Urinary bladder (tissue), 4 donors: ENCODE data around the gene TUB. TPM values are rescaled to one million over a fixed set of nuclear protein-coding genes. Genes with fewer than 3 reads are reported as not detected.
A peak's percentile ranks its signal among the peaks of the same experiment; 100 is the strongest.

Experiments
- DNase-seq: peaks from one replicate; pipeline ENCODE4 v3.0.0-alpha.2; 2015; ENCODE audit errors: extremely low spot score
- H3K27ac ChIP-seq: one replicate; pipeline ENCODE4 v1.5.1; 2013; ENCODE audit warnings: low read depth, mild to moderate bottlenecking, moderate library complexity
- H3K36me3 ChIP-seq: one replicate; pipeline ENCODE4 v1.6.1; 2013; ENCODE audit warnings: mild to moderate bottlenecking, moderate library complexity; ENCODE audit not compliant: insufficient read depth
- H3K4me1 ChIP-seq: one replicate; pipeline ENCODE4 v1.6.1; 2013; ENCODE audit warnings: mild to moderate bottlenecking, moderate library complexity; ENCODE audit not compliant: insufficient read depth
- H3K4me3 ChIP-seq: one replicate; pipeline ENCODE4 v1.5.1; 2013; ENCODE audit warnings: low read depth, low read length
- WGBS: extraction: QIAGEN DNeasy Blood & Tissue Kit; methylation state at CpG from one replicate; pipeline ENCODE4 v1.1.7; 2013; 5-methylcytosine and 5-hydroxymethylcytosine counted together
- polyA plus RNA-seq: library from polyadenylated mRNA; stranded (reverse); fragments of 200-250 nt; gene quantifications from one replicate; pipeline ENCODE4 v1.2.3, GENCODE V29; 2013
- total RNA-seq: library from RNA; depleted of rRNA; stranded (reverse); fragments of >200 nt; gene quantifications from one replicate; pipeline ENCODE4 v1.2.3, GENCODE V29; 2014
- donor health status: healthy with polysubstance abuse.
- donor health status: healthy.

Gene TUB
- total RNA-seq (32.2 TPM), polyA plus RNA-seq (11.7 TPM)

- WGBS: under 1% methylated on average over 99 of the region's 104 CpGs
- DNase-seq: no peak
- Histone ChIP-seq H3K36me3 (no peaks in the 10 kb centered on the region), H3K4me1 (no peaks in the 10 kb centered on the region), H3K27ac (no peak within 1 kb of the TSS), H3K4me3 (peak within 1 kb of the TSS; percentile 65)
Observed at GRCh38 chr11:8080674-8081590, at the start of gene TUB. TUB (plus strand) TSS chr11:8081211; CDS start chr11:8081511, 300 bp downstream.

- WGBS: 76% methylated on average over 32 of the region's 32 CpGs
- Histone ChIP-seq H3K4me3 (no peak overlapping the region), H3K27ac (no peak overlapping the region), H3K36me3 (no peaks in the 10 kb centered on the region), H3K4me1 (no peaks in the 10 kb centered on the region)
- DNase-seq: no peak
Observed at GRCh38 chr11:8031248-8032115, 49.5 kb upstream of the TUB start.

- Histone ChIP-seq H3K4me1 (no peaks in the 10 kb centered on the region), H3K4me3 (no peak overlapping the region), H3K36me3 (no peaks in the 10 kb centered on the region), H3K27ac (no peak overlapping the region)
- no peak for DNase-seq
- 86% methylated on average over 10 of the region's 10 CpGs for WGBS
Observed at GRCh38 chr11:8032122-8032521, 48.9 kb upstream of the TUB start.

GRCh38 chr11:8032576-8033304 is 48.3 kb upstream of the TUB start:
- Histone ChIP-seq H3K36me3 (no peaks in the 10 kb centered on the region), H3K4me3 (no peak overlapping the region), H3K27ac (no peak overlapping the region), H3K4me1 (no peaks in the 10 kb centered on the region)
- WGBS: 37% methylated on average over 20 of the region's 20 CpGs
- DNase-seq: no peak

GRCh38 chr11:8033305-8034105 is 47.5 kb upstream of the TUB start:
- Histone ChIP-seq H3K27ac (no peak overlapping the region), H3K4me3 (no peak overlapping the region)
- 51% methylated on average over 19 of the region's 19 CpGs for WGBS

GRCh38 chr11:8034106-8034585 is 46.9 kb upstream of the TUB start:
- Histone ChIP-seq H3K36me3 (no peaks in the 10 kb centered on the region), H3K4me3 (no peak overlapping the region), H3K4me1 (no peaks in the 10 kb centered on the region), H3K27ac (no peak overlapping the region)
- DNase-seq: no peak
- WGBS: 88% methylated on average over 3 of the region's 3 CpGs

More at GRCh38 chr11:8033305-8034105, 47.5 kb upstream of the TUB start:
- Histone ChIP-seq H3K36me3 (no peaks in the 10 kb centered on the region), H3K4me1 (no peaks in the 10 kb centered on the region)
- DNase-seq: peak; percentile 75

- Histone ChIP-seq H3K4me3 (no peak overlapping the region), H3K27ac (no peak overlapping the region), H3K36me3 (no peaks in the 10 kb centered on the region), H3K4me1 (no peaks in the 10 kb centered on the region)
- 83% methylated on average over 5 of the region's 5 CpGs for WGBS
- DNase-seq: no peak
Observed at GRCh38 chr11:8034604-8035190, 46.3 kb upstream of the TUB start.

GRCh38 chr11:8035200-8035855 is 45.7 kb upstream of the TUB start:
- H3K4me3 ChIP-seq: no peak overlapping the region
- H3K36me3 ChIP-seq: no peaks in the 10 kb centered on the region
- H3K4me1 ChIP-seq: no peaks in the 10 kb centered on the region
- H3K27ac ChIP-seq: no peak overlapping the region
- no peak for DNase-seq
- 69% methylated on average over 11 of the region's 11 CpGs for WGBS

GRCh38 chr11:8036002-8036802 is 44.8 kb upstream of the TUB start:
- WGBS: 82% methylated on average over 5 of the region's 5 CpGs
- DNase-seq: no peak
- Histone ChIP-seq H3K4me3 (no peak overlapping the region), H3K4me1 (no peaks in the 10 kb centered on the region), H3K36me3 (no peaks in the 10 kb centered on the region), H3K27ac (no peak overlapping the region)

GRCh38 chr11:8036986-8037385 is 44.0 kb upstream of the TUB start:
- H3K4me1 ChIP-seq: no peaks in the 10 kb centered on the region
- H3K27ac ChIP-seq: no peak overlapping the region
- H3K4me3 ChIP-seq: no peak overlapping the region
- no peak for DNase-seq
- no peaks in the 10 kb centered on the region for H3K36me3 ChIP-seq
- WGBS: 92% methylated on average over 5 of the region's 5 CpGs

GRCh38 chr11:8038393-8038792 is 42.6 kb upstream of the TUB start:
- H3K4me1 ChIP-seq: no peaks in the 10 kb centered on the region
- 79% methylated on average over 8 of the region's 8 CpGs for WGBS
- H3K4me3 ChIP-seq: no peak overlapping the region
- H3K27ac ChIP-seq: no peak overlapping the region
- DNase-seq: no peak
- H3K36me3 ChIP-seq: no peaks in the 10 kb centered on the region
